Measurements from ENCODE around the gene LRRC23. TPM values are rescaled to one million over a fixed set of nuclear protein-coding genes. Genes with fewer than 3 reads are reported as not detected.
A peak's percentile ranks its signal among the peaks of the same experiment; 100 is the strongest.

Gene LRRC23
- total and polyA plus RNA-seq, 2 of the 13 experiments (the other 11 are each of a cell fraction or from before 2014, with no cell fraction given) = 6.0 to 7.8 TPM

DNA sequence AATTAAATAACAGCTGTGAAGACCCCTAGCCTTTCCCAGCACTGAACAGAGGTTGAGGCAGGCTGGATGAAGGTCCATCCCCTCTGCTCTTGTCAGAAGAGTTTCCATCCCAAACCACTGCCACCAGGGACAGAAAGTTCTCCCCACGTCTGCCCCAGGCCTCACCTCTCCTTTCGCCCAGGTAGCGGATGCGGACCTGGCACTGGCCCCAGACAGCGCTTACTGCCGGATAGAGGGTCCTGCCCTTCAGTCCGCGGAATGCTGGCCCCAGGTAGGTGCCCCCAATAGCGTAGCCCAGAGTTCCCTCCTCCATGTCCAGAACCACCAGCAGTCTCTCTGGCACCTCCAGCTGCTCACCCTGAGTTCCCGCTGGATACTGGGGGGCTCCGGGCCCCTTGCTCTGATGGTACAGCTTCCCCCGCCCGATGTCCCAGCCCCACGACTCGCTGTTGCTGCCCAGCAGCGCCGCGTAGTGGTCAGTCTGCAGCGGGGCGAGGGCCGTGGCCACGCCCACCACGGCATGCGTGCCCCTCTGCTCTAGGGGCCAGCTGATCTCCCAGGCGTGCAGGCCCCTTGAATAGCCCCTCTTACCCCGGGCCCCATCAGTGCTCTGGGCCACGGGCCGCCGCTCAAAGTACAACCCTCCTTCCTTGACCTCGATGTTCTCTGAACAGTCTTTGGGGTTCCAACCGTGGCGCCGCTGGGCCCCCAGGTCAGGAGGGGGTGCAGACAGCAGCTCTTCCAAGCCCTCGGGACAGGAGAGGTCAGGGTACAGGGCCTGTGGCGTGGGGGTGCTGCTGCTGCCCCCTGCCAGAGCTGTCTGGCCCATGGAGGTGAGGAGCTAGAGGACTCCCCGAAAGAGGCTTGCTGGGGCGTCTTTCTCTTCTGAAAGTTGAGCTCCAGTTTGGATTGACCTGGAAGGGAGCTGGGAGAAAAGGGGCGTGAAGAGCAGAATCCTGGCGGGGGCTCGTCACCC is 32.3 kb upstream of the LRRC23 start (continued):
- TF ChIP-seq NONO (IDR thresholded peaks at IDR 0.05) (no peak), NONO (CRISPR knock-in tag; conservative IDR thresholded peaks at IDR 0.05) (peak; percentile 72; the same call in 1 of the 2 replicates), ISX (CRISPR knock-in tag; conservative IDR thresholded peaks at IDR 0.05) (no peak), ZNF83 (CRISPR knock-in tag; IDR thresholded peaks at IDR 0.05; ENCODE audit: borderline replicate concordance) (no peak), KLF11 (CRISPR knock-in tag; IDR thresholded peaks at IDR 0.05) (peak; percentile 22; the same call in 1 of the 2 replicates), DRAP1 (CRISPR knock-in tag; IDR thresholded peaks at IDR 0.05) (peak; percentile 56; the same call in 1 of the 2 replicates), TRIM24 (CRISPR knock-in tag; IDR thresholded peaks at IDR 0.05) (no peak), ONECUT2 (CRISPR knock-in tag; IDR thresholded peaks at IDR 0.05) (no peak), BATF2 (CRISPR knock-in tag; IDR thresholded peaks at IDR 0.05) (0 out of 2 replicates have a peak, but pooled peaks have one; percentile 57), MEIS1 (CRISPR knock-in tag; IDR thresholded peaks at IDR 0.05; ENCODE audit: borderline replicate concordance) (peak; percentile 72; the same call in 1 of the 2 replicates), RARA (CRISPR knock-in tag; IDR thresholded peaks at IDR 0.05) (peak; percentile 38; the same call in 1 of the 2 replicates), WIZ (CRISPR knock-in tag; IDR thresholded peaks at IDR 0.05) (no peak), MYPOP (CRISPR knock-in tag; IDR thresholded peaks at IDR 0.05) (peak; percentile 81)
- TF ChIP-seq, protein P1, sequence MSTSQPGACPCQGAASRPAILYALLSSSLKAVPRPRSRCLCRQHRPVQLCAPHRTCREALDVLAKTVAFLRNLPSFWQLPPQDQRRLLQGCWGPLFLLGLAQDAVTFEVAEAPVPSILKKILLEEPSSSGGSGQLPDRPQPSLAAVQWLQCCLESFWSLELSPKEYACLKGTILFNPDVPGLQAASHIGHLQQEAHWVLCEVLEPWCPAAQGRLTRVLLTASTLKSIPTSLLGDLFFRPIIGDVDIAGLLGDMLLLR (CRISPR knock-in tag; IDR thresholded peaks at IDR 0.05) = peak; percentile 49; the same call in 1 of the 2 replicates
- TF ChIP-seq, protein P2, sequence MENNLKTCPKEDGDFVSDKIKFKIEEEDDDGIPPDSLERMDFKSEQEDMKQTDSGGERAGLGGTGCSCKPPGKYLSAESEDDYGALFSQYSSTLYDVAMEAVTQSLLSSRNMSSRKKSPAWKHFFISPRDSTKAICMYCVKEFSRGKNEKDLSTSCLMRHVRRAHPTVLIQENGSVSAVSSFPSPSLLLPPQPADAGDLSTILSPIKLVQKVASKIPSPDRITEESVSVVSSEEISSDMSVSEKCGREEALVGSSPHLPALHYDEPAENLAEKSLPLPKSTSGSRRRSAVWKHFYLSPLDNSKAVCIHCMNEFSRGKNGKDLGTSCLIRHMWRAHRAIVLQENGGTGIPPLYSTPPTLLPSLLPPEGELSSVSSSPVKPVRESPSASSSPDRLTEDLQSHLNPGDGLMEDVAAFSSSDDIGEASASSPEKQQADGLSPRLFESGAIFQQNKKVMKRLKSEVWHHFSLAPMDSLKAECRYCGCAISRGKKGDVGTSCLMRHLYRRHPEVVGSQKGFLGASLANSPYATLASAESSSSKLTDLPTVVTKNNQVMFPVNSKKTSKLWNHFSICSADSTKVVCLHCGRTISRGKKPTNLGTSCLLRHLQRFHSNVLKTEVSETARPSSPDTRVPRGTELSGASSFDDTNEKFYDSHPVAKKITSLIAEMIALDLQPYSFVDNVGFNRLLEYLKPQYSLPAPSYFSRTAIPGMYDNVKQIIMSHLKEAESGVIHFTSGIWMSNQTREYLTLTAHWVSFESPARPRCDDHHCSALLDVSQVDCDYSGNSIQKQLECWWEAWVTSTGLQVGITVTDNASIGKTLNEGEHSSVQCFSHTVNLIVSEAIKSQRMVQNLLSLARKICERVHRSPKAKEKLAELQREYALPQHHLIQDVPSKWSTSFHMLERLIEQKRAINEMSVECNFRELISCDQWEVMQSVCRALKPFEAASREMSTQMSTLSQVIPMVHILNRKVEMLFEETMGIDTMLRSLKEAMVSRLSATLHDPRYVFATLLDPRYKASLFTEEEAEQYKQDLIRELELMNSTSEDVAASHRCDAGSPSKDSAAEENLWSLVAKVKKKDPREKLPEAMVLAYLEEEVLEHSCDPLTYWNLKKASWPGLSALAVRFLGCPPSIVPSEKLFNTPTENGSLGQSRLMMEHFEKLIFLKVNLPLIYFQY (CRISPR knock-in tag; IDR thresholded peaks at IDR 0.05; ENCODE audit: borderline replicate concordance) = no peak
- TF ChIP-seq, protein P3, sequence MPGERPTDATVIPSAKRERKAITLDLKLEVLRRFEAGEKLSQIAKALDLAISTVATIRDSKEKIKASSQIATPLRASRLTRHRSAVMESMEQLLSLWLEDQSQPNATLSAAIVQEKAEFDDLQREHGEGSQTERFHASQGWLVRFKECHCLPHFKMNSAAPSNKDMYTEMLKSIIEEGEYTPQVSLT (CRISPR knock-in tag; IDR thresholded peaks at IDR 0.05; ENCODE audit: borderline replicate concordance, low read depth) = peak; percentile 38; the same call in 1 of the 2 replicates
- TF ChIP-seq, protein P4, sequence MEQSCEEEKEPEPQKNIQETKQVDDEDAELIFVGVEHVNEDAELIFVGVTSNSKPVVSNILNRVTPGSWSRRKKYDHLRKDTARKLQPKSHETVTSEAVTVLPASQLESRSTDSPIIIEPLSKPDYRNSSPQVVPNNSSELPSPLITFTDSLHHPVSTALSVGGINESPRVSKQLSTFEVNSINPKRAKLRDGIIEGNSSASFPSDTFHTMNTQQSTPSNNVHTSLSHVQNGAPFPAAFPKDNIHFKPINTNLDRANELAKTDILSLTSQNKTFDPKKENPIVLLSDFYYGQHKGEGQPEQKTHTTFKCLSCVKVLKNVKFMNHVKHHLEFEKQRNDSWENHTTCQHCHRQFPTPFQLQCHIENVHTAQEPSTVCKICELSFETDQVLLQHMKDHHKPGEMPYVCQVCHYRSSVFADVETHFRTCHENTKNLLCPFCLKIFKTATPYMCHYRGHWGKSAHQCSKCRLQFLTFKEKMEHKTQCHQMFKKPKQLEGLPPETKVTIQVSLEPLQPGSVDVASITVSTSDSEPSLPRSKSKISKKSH (CRISPR knock-in tag; IDR thresholded peaks at IDR 0.05; ENCODE audit: borderline replicate concordance) = peak; percentile 62; the same call in 1 of the 2 replicates
